Measurements from ENCODE around the gene PRODH2. TPM values are rescaled to one million over a fixed set of nuclear protein-coding genes. Genes with fewer than 3 reads are reported as not detected.

Gene PRODH2
- total RNA-seq, 1 experiment from 2014 or later: 0.44 TPM

- no peaks in the 10 kb centered on the region for H3K9me3 ChIP-seq (ENCODE audit: control insufficient read depth in 1 of 2, insufficient read depth in 1 of 2, low read depth in 1 of 2, low read length in 2 of 2)
Measured at GRCh38 chr19:35757749-35758608, 54.7 kb downstream of the PRODH2 start, which contains the start of gene PROSER3. Gene PROSER3 (plus strand): TSS chr19:35758176. CDS start chr19:35758216, 40 bp downstream.

More at GRCh38 chr19:35757749-35758608, 54.7 kb downstream of the PRODH2 start, which contains the start of gene PROSER3:
- peak; percentile 97 for ATAC-seq
- RAD21 ChIA-PET (ENCODE audit: low non-redundant PET in 1 of 2, low total read pairs in 2 of 2, uncharacterized antibody in 2 of 2, unreplicated experiment in 2 of 2): interaction anchor here in 1 of 2 experiments (0.6 kb wide), 1 partner anchor 10 kb away, joined by 6 read pairs; no protein-coding TSS in a partner anchor
- Histone ChIP-seq H3K4me2 (ENCODE audit: low read length) (peak within 1 kb of the TSS; percentile 83), H3K27me3 (ENCODE audit: insufficient read depth, low read length) (no peaks in the 10 kb centered on the region), H3K79me2 (ENCODE audit: insufficient read depth, low read length) (peaks cover 17% of the 10 kb centered on the region), H3K27ac (ENCODE audit: low read depth, low read length) (peak within 1 kb of the TSS; percentile 75), H2AFZ (ENCODE audit: low read depth, low read length, poor library complexity, severe bottlenecking) (peak within 1 kb of the TSS; percentile 18), H3K9ac (ENCODE audit: low read length) (peak within 1 kb of the TSS; percentile 92), H3K4me1 (ENCODE audit: control insufficient read depth in 1 of 2, insufficient read depth in 2 of 2, low read length in 2 of 2) (peaks cover 14 to 25% of the 10 kb centered on the region in 2 experiments), H3K4me3 (replicated peaks in 1 of 2; ENCODE audit: low read depth in 1 of 2, low read length in 2 of 2) (peak within 1 kb of the TSS; percentile 92 to 96), H3K36me3 (ENCODE audit: control insufficient read depth in 1 of 2, insufficient read depth in 2 of 2, low read length in 2 of 2) (peaks cover 4 to 12% of the 10 kb centered on the region in 2 experiments; a peak in 3 of 4 replicates), H4K20me1 (ENCODE audit: insufficient read depth) (no peaks in the 10 kb centered on the region), H3K9me2 (ENCODE audit: insufficient read depth) (no peaks in the 10 kb centered on the region)
- no peak for TF ChIP-seq MAX (IDR thresholded peaks at IDR 0.05)
- TF ChIP-seq ZFX (IDR thresholded peaks at IDR 0.05): peak; percentile 21; the same call in 1 of the 2 replicates
- peak; percentile 56 for TF ChIP-seq POLR2A (IDR thresholded peaks at IDR 0.05; ENCODE audit: borderline replicate concordance, extremely low read depth, insufficient read depth, insufficient read length)
- peak; percentile 96 for TF ChIP-seq EGR1 (IDR thresholded peaks at IDR 0.05; ENCODE audit: low read depth)
- peak; percentile 76 for TF ChIP-seq YY1 (IDR thresholded peaks at IDR 0.05; ENCODE audit: extremely low read depth, insufficient replicate concordance, low read depth, low read length)
- TF ChIP-seq SP1 (IDR thresholded peaks at IDR 0.05; ENCODE audit: low read depth): peak; percentile 99
- TF ChIP-seq POLR2AphosphoS5 (IDR thresholded peaks at IDR 0.05; ENCODE audit: low read depth, low read length): peak; percentile 74
- TF ChIP-seq SIN3A (IDR thresholded peaks at IDR 0.05; ENCODE audit: low read depth): no peak
- no peak for TF ChIP-seq ELF1 (IDR thresholded peaks at IDR 0.05; ENCODE audit: borderline replicate concordance, low read depth)
- no peak for TF ChIP-seq FOSL1 (IDR thresholded peaks at IDR 0.05; ENCODE audit: low read depth)
- TF ChIP-seq TCF7L2 (IDR thresholded peaks at IDR 0.05; ENCODE audit: borderline replicate concordance, extremely low read depth, insufficient read depth, insufficient read length): peak; percentile 93
- TF ChIP-seq, protein P1, sequence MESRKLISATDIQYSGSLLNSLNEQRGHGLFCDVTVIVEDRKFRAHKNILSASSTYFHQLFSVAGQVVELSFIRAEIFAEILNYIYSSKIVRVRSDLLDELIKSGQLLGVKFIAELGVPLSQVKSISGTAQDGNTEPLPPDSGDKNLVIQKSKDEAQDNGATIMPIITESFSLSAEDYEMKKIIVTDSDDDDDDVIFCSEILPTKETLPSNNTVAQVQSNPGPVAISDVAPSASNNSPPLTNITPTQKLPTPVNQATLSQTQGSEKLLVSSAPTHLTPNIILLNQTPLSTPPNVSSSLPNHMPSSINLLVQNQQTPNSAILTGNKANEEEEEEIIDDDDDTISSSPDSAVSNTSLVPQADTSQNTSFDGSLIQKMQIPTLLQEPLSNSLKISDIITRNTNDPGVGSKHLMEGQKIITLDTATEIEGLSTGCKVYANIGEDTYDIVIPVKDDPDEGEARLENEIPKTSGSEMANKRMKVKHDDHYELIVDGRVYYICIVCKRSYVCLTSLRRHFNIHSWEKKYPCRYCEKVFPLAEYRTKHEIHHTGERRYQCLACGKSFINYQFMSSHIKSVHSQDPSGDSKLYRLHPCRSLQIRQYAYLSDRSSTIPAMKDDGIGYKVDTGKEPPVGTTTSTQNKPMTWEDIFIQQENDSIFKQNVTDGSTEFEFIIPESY (IDR thresholded peaks at IDR 0.05; ENCODE audit: extremely low read depth, insufficient replicate concordance, low read length): no peak
- POLR2A ChIA-PET: interaction anchor here (0.9 to 2.3 kb wide), 3 partner anchors 9 to 13 kb away, joined by 3 to 20 read pairs (median 4); partner anchors contain the start of genes LIN37, PSENEN and U2AF1L4
- intact Hi-C loops (cut with micrococcal nuclease): no loop called here
- CTCF ChIA-PET: interaction anchor here (1.0 kb wide), 1 partner anchor 10 kb away, joined by 5 read pairs; the partner anchor contains the start of gene LIN37
- BruUV-seq (replicated peaks): TSS peak; percentile 77
- peak; percentile 99 for DNase-seq (ENCODE audit: low read depth, low spot score)
